IMR-90 (cell line): Measurements from ENCODE around the gene DOCK1. TPM values are rescaled to one million over a fixed set of nuclear protein-coding genes. Genes with fewer than 3 reads are reported as not detected.

Experiments used
- ATAC-seq: fragments of 200-7000 bp; cut with Tn5 transposase; 2 replicates; pipeline ENCODE4 v1.9.1; 2020; ENCODE audit warnings: low read depth, mild to moderate bottlenecking, moderate library complexity
- BruUV-seq: library from RNA; stranded (reverse); fragments of 400-500 nt; replicated peaks from 2 replicates; lab custom pipeline; 2021; lab: Mats Ljungman, UMichigan
- CTCF ChIA-PET: fragments of 300-600 bp; formaldehyde crosslinking; extraction: SDS; loops from one replicate; lab custom pipeline; 2021; ENCODE audit warnings: antibody characterized with exemption; lab: Yijun Ruan, JAX
- POLR2A ChIA-PET: fragments of 300-600 bp; sonication (Branson Sonifier 250); formaldehyde crosslinking; loops from one replicate; lab custom pipeline; 2022; ENCODE audit warnings: antibody characterized with exemption; ENCODE audit not compliant: unreplicated experiment; lab: Charles Lee
- DNase-seq: peaks from one replicate; pipeline ENCODE4 v3.0.0; 2013
- H2AFZ ChIP-seq: replicated peaks from 2 replicates; pipeline ENCODE3; 2013; ENCODE audit warnings: low read length, mild to moderate bottlenecking; ENCODE audit not compliant: poor library complexity
- H2AK5ac ChIP-seq: 2 replicates; pipeline ENCODE4 v1.6.1; 2013; ENCODE audit warnings: low read depth, low read length, inconsistent platforms
- H2AK9ac ChIP-seq: replicated peaks from 2 replicates; pipeline ENCODE3; 2013; ENCODE audit warnings: mild to moderate bottlenecking, low read depth, low read length, moderate library complexity; ENCODE audit not compliant: poor library complexity
- H2BK120ac ChIP-seq: 2 replicates; pipeline ENCODE4 v1.6.1; 2013; ENCODE audit warnings: low read depth, low read length, inconsistent platforms
- H2BK15ac ChIP-seq: 3 replicates; pipeline ENCODE4 v1.6.1; 2013; ENCODE audit warnings: low read depth, low read length, inconsistent platforms
- H2BK20ac ChIP-seq: 2 replicates; pipeline ENCODE4 v1.6.1; 2013; ENCODE audit warnings: low read depth, mild to moderate bottlenecking, inconsistent platforms, low read length, moderate library complexity
- H2BK5ac ChIP-seq: 2 replicates; pipeline ENCODE4 v1.6.1; 2013; ENCODE audit warnings: mild to moderate bottlenecking, low read depth, low read length, inconsistent platforms; ENCODE audit not compliant: poor library complexity, severe bottlenecking
- H3K14ac ChIP-seq: replicated peaks from 2 replicates; pipeline ENCODE4 v1.6.1; 2013; ENCODE audit warnings: low read depth, low read length, inconsistent platforms
- H3K18ac ChIP-seq: 2 replicates; pipeline ENCODE4 v1.6.1; 2013; ENCODE audit warnings: low read depth, low read length, control low read depth
- H3K23ac ChIP-seq: 2 replicates; pipeline ENCODE4 v1.6.1; 2013; ENCODE audit warnings: low read depth, low read length, inconsistent platforms
- H3K27ac ChIP-seq: 2 replicates; pipeline ENCODE4 v1.5.1; 2013; ENCODE audit warnings: mild to moderate bottlenecking, control low read depth, low read length; ENCODE audit not compliant: insufficient read depth
- H3K27me3 ChIP-seq: 2 replicates; pipeline ENCODE4 v1.6.1; 2013; ENCODE audit warnings: low read length; ENCODE audit not compliant: control insufficient read depth, insufficient read depth
- H3K36me3 ChIP-seq: 2 replicates; pipeline ENCODE4 v1.6.1; 2013; ENCODE audit warnings: low read length, mixed read lengths; ENCODE audit not compliant: control insufficient read depth, insufficient read depth
- H3K4ac ChIP-seq: 2 replicates; pipeline ENCODE4 v1.6.1; 2013; ENCODE audit warnings: low read depth, low read length, inconsistent platforms
- H3K4me1 ChIP-seq: 2 replicates; pipeline ENCODE4 v1.6.1; 2013; ENCODE audit warnings: low read length, mixed read lengths; ENCODE audit not compliant: control insufficient read depth, insufficient read depth
- H3K4me2 ChIP-seq: 2 replicates; pipeline ENCODE4 v1.6.1; 2013; ENCODE audit warnings: low read depth, mild to moderate bottlenecking, control low read depth, low read length, moderate library complexity
- H3K4me3 ChIP-seq: 2 replicates; pipeline ENCODE4 v1.5.1; 2013; ENCODE audit warnings: low read depth, mild to moderate bottlenecking, control low read depth, low read length, moderate library complexity; ENCODE audit not compliant: insufficient read depth
- H3K56ac ChIP-seq: 2 replicates; pipeline ENCODE4 v1.6.1; 2013; ENCODE audit warnings: low read length, inconsistent platforms; ENCODE audit not compliant: insufficient read depth; ENCODE audit errors: extremely low read depth
- H3K79me1 ChIP-seq, 2 experiments: 2 replicates each; pipeline ENCODE4 v1.6.1; 2013; ENCODE audit warnings: low read length in 2 of 2, inconsistent platforms in 1 of 2, low read depth in 1 of 2
- H3K9ac ChIP-seq: 2 replicates; pipeline ENCODE4 v1.6.1; 2013; ENCODE audit warnings: low read depth, low read length, control low read depth
- H3K9me1 ChIP-seq: 2 replicates; pipeline ENCODE4 v1.6.1; 2013; ENCODE audit warnings: low read length, inconsistent platforms; ENCODE audit not compliant: insufficient read depth
- H3K9me3 ChIP-seq: 2 replicates; pipeline ENCODE4 v1.6.1; 2013; ENCODE audit warnings: low read length; ENCODE audit not compliant: control insufficient read depth, insufficient read depth
- H4K20me1 ChIP-seq: 2 replicates; pipeline ENCODE4 v1.6.1; 2013; ENCODE audit warnings: low read length, inconsistent platforms; ENCODE audit not compliant: insufficient read depth
- H4K5ac ChIP-seq: 2 replicates; pipeline ENCODE4 v1.6.1; 2013; ENCODE audit warnings: mild to moderate bottlenecking, low read depth, low read length, control low read depth
- H4K8ac ChIP-seq, 2 experiments: 2 replicates each; pipeline ENCODE4 v1.6.1; 2013; ENCODE audit warnings: low read depth in 2 of 2, low read length in 2 of 2, control low read depth in 1 of 2, inconsistent platforms in 1 of 2
- H4K91ac ChIP-seq: 2 replicates; pipeline ENCODE4 v1.6.1; 2013; ENCODE audit warnings: low read depth, low read length, inconsistent platforms; ENCODE audit not compliant: insufficient read depth
- BHLHE40 ChIP-seq: fragments of 150-350 bp; IDR thresholded peaks from 2 replicates; pipeline ENCODE4 v1.6.1; 2016; ENCODE audit warnings: mild to moderate bottlenecking, low read depth, low read length
- CEBPB ChIP-seq: IDR thresholded peaks from 2 replicates; pipeline ENCODE4 v1.6.1; 2012; ENCODE audit warnings: low read depth, low read length, improper control_type of control experiment
- CHD1 ChIP-seq: IDR thresholded peaks from 2 replicates; pipeline ENCODE4 v1.6.1; 2012; ENCODE audit warnings: low read depth, low read length, improper control_type of control experiment
- MAFK ChIP-seq: IDR thresholded peaks from 2 replicates; pipeline ENCODE4 v1.6.1; 2012; ENCODE audit warnings: low read depth, low read length, improper control_type of control experiment
- MXI1 ChIP-seq: IDR thresholded peaks from 2 replicates; pipeline ENCODE4 v1.6.1; 2012; ENCODE audit warnings: low read depth, mild to moderate bottlenecking, low read length, moderate library complexity, borderline replicate concordance
- NFE2L2 ChIP-seq: fragments of 150-350 bp; IDR thresholded peaks from 2 replicates; pipeline ENCODE4 v1.6.1; 2016; ENCODE audit warnings: low read depth, mild to moderate bottlenecking, low read length
- POLR2A ChIP-seq: IDR thresholded peaks from 2 replicates; pipeline ENCODE4 v1.6.1; 2012; ENCODE audit warnings: mild to moderate bottlenecking, low read depth, low read length
- RAD21 ChIP-seq: IDR thresholded peaks from 2 replicates; pipeline ENCODE4 v1.6.1; 2012; ENCODE audit warnings: low read length, improper control_type of control experiment
- RCOR1 ChIP-seq: IDR thresholded peaks from 2 replicates; pipeline ENCODE4 v1.6.1; 2012; ENCODE audit warnings: mild to moderate bottlenecking, low read length, improper control_type of control experiment; ENCODE audit not compliant: insufficient replicate concordance
- RFX5 ChIP-seq: IDR thresholded peaks from 2 replicates; pipeline ENCODE4 v1.8.0; 2012; ENCODE audit warnings: low read depth, mild to moderate bottlenecking, low read length, moderate library complexity
- SMC3 ChIP-seq: fragments of 150-350 bp; IDR thresholded peaks from 2 replicates; pipeline ENCODE4 v1.6.1; 2016; ENCODE audit warnings: low read depth, mild to moderate bottlenecking, antibody characterized with exemption, low read length, moderate library complexity
- WGBS, 2 experiments: methylation state at CpG; one replicate each; pipeline versions ENCODE4 v1.1.5 to v1.1.7; 2013; ENCODE audit warnings: missing lambda C conversion rate in 2 of 2; ENCODE audit not compliant: insufficient read length in 1 of 2; ENCODE audit errors: extremely low coverage in 2 of 2; 5-methylcytosine and 5-hydroxymethylcytosine counted together
- dilution Hi-C: fragments of 300-500 bp; cut with HindIII; formaldehyde crosslinking; loops from one replicate; pipeline ENCODE4 v1.14.3; 2018; ENCODE audit warnings: low sequenced_read_pairs; ENCODE audit not compliant: unreplicated experiment
- in situ Hi-C: fragments of 300-500 bp; cut with MboI; formaldehyde crosslinking; loops from 3 replicates; pipeline ENCODE4 v1.14.3; 2019; ENCODE audit warnings: low sequenced_read_pairs, inconsistent platforms, mixed read lengths
- intact Hi-C: fragments of 100-400 bp; cut with micrococcal nuclease; formaldehyde crosslinking; loops from 2 replicates; pipeline ENCODE4 v1.10.0; 2022
- polyA plus RNA-seq, 3 experiments: library from polyadenylated mRNA; depleted of rRNA; stranded (reverse); fragments of >200 nt; gene quantifications; 2 replicates each; pipeline ENCODE4 v1.2.3, GENCODE V29; 2012; ENCODE audit warnings: low replicate concordance in 1 of 3
- total RNA-seq: library from RNA; depleted of rRNA; stranded (reverse); fragments of >200 nt; gene quantifications from 2 replicates; pipeline ENCODE4 v1.2.3, GENCODE V29; 2012
- TF ChIP-seq, protein P1 (sequence below): conservative IDR thresholded peaks from 2 replicates; pipeline ENCODE4 v1.5.1; 2012; ENCODE audit warnings: mild to moderate bottlenecking, low read depth, low read length, improper control_type of control experiment

Gene DOCK1
- total and polyA plus RNA-seq, 2 of the 4 experiments (the other 2 are of a cell fraction), result 28.2 to 71.0 TPM

DNA sequence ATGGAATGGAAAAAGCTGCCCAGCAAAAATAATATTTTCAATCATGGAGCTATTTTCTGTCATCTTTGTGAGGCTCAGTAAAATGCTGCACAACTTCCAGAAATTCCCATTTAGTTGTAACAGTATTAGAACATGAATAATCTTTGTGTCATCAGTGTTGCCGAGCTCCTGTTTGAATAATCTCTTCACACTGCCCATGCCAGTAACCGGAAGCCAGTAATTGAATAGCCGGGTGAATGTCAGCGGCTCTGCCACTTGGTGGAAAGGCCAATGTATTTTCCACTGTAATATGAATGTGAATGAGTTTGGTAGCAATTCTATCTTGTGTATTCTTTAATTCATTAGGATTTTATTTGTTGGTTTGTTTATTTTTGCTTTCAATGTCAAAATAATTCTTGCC is 463.7 kb downstream of the DOCK1 start:
- DNase-seq, result no peak
- no peak overlapping the region for H4K91ac ChIP-seq
- H3K4me3 ChIP-seq, result no peak overlapping the region
- H2BK5ac ChIP-seq, result no peak overlapping the region
- no peaks in the 10 kb centered on the region for H3K27me3 ChIP-seq
- H2AFZ ChIP-seq, result no peak overlapping the region
- H4K5ac ChIP-seq, result no peak overlapping the region
- BruUV-seq, result no TSS peak
- ChIA-PET CTCF (no interaction called here), POLR2A (interaction anchor here (0.6 kb wide), 1 partner anchor 513 kb away, joined by 3 read pairs; no protein-coding TSS in a partner anchor)
- no peak overlapping the region for H3K9ac ChIP-seq
- H3K18ac ChIP-seq, result no peak overlapping the region
- H3K36me3 ChIP-seq, result peaks cover 24% of the 10 kb centered on the region
- no peak overlapping the region for H3K4ac ChIP-seq
- no peak overlapping the region for H2BK15ac ChIP-seq
- no peak overlapping the region for H3K56ac ChIP-seq
- intact Hi-C loops, result no loop called here
- ATAC-seq, result no peak
- WGBS, 2 experiments, result no CpG with 5 or more reads among the region's 4 CpGs
- no peak overlapping the region for H3K27ac ChIP-seq
- no peak overlapping the region for H3K4me2 ChIP-seq
- H2BK120ac ChIP-seq, result no peak overlapping the region
- no peaks in the 10 kb centered on the region for H3K9me1 ChIP-seq
- H4K20me1 ChIP-seq, result no peaks in the 10 kb centered on the region
- H4K8ac ChIP-seq, result no peak overlapping the region
- no peak overlapping the region for H2BK20ac ChIP-seq
- no peaks in the 10 kb centered on the region; the same call in 1 of the 2 replicates for H3K4me1 ChIP-seq
- TF ChIP-seq MXI1 (no peak), MAFK (no peak), NFE2L2 (no peak), SMC3 (no peak), BHLHE40 (no peak), POLR2A (no peak), RCOR1 (no peak), RAD21 (no peak), CEBPB (no peak), CHD1 (no peak), RFX5 (no peak)
- TF ChIP-seq, protein P1, sequence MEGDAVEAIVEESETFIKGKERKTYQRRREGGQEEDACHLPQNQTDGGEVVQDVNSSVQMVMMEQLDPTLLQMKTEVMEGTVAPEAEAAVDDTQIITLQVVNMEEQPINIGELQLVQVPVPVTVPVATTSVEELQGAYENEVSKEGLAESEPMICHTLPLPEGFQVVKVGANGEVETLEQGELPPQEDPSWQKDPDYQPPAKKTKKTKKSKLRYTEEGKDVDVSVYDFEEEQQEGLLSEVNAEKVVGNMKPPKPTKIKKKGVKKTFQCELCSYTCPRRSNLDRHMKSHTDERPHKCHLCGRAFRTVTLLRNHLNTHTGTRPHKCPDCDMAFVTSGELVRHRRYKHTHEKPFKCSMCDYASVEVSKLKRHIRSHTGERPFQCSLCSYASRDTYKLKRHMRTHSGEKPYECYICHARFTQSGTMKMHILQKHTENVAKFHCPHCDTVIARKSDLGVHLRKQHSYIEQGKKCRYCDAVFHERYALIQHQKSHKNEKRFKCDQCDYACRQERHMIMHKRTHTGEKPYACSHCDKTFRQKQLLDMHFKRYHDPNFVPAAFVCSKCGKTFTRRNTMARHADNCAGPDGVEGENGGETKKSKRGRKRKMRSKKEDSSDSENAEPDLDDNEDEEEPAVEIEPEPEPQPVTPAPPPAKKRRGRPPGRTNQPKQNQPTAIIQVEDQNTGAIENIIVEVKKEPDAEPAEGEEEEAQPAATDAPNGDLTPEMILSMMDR, result no peak
- in situ Hi-C loops, result no loop called here
- no peak overlapping the region for H2AK9ac ChIP-seq
- H3K79me1 ChIP-seq, result no peaks in the 10 kb centered on the region; a peak in 1 of 4 replicates
- no peak overlapping the region for H2AK5ac ChIP-seq
- H3K9me3 ChIP-seq, result no peaks in the 10 kb centered on the region
- no peak overlapping the region for H3K23ac ChIP-seq
- dilution Hi-C loops, result no loop called here
- H3K14ac ChIP-seq, result no peak overlapping the region
